Hematopoietic multipotent progenitor cell (in vitro differentiated cells): ENCODE results near the gene S100P. TPM values are rescaled to one million over a fixed set of nuclear protein-coding genes. Genes with fewer than 3 reads are reported as not detected.
"Not testable (repeated sequence)": the region's sequence is repeated elsewhere in the genome, so short reads cannot be mapped to it uniquely, and the experiment has no call there.

Experiments used
- DNase-seq, 3 donors: peaks; one replicate each; pipeline ENCODE4 v3.0.0-alpha.2; 2011 to 2015; ENCODE audit warnings: low read depth in 2 of 3, low spot score in 2 of 3
- total RNA-seq: library from RNA; depleted of rRNA; stranded (reverse); fragments of >200 nt; gene quantifications from one replicate; pipeline ENCODE4 v1.2.3, GENCODE V29; 2012

The S100P gene
- total RNA-seq, 1 donor: 0.27 TPM

GRCh38 chr4:6672541-6673190, 21.0 kb upstream of the S100P start:
- DNase-seq: not testable (repeated sequence)

- not testable (repeated sequence) for DNase-seq
Observed at GRCh38 chr4:6673191-6673659, 20.5 kb upstream of the S100P start.

- peak; percentile 93 to 97 (median 97) for DNase-seq
Observed at GRCh38 chr4:6673660-6674499, 19.8 kb upstream of the S100P start.

- DNase-seq: peak; percentile 54 to 71 (median 67)
Observed at GRCh38 chr4:6674500-6675149, 19.1 kb upstream of the S100P start.

- no peak for DNase-seq
Observed at GRCh38 chr4:6676722-6677558, 16.7 kb upstream of the S100P start.

- DNase-seq: no peak
Observed at GRCh38 chr4:6680372-6681034, 13.2 kb upstream of the S100P start.

- no peak for DNase-seq
Observed at GRCh38 chr4:6681191-6681590, 12.5 kb upstream of the S100P start.

GRCh38 chr4:6682862-6683590, 10.7 kb upstream of the S100P start:
- DNase-seq: no peak

GRCh38 chr4:6684656-6685055, 9.0 kb upstream of the S100P start:
- no peak for DNase-seq

GRCh38 chr4:6686104-6686787, 7.4 kb upstream of the S100P start:
- DNase-seq: no peak

GRCh38 chr4:6687947-6688878, 5.5 kb upstream of the S100P start:
- DNase-seq: no peak

GRCh38 chr4:6688879-6689505, 4.7 kb upstream of the S100P start:
- peak in 2 of 3 donors; percentile 82 for DNase-seq

- DNase-seq: no peak
Observed at GRCh38 chr4:6689506-6689960, 4.1 kb upstream of the S100P start.

GRCh38 chr4:6692379-6692778, 1.3 kb upstream of the S100P start:
- DNase-seq: no peak

GRCh38 chr4:6692806-6693205, 872 bp upstream of the S100P start:
- no peak for DNase-seq

- DNase-seq: no peak
Observed at GRCh38 chr4:6694177-6694901, 661 bp downstream of the S100P start.
